Neural cell (in vitro differentiated cells): ENCODE measurements around the gene GLYATL3. TPM values are rescaled to one million over a fixed set of nuclear protein-coding genes. Genes with fewer than 3 reads are reported as not detected.

Experiments used
- H2AFZ ChIP-seq: fragments of 200-600, 300-800 bp; sonication (generic), shearing (Covaris generic); 2 replicates; pipeline ENCODE4 v1.6.0; 2014; ENCODE audit warnings: low read depth, mild to moderate bottlenecking, antibody characterized with exemption, low read length, moderate library complexity
- H3F3A ChIP-seq: fragments of 200-600 bp; shearing (Covaris generic); 2 replicates; pipeline ENCODE4 v1.6.1; 2016; ENCODE audit warnings: mild to moderate bottlenecking, moderate library complexity, mixed read lengths, antibody characterized with exemption, low read length; ENCODE audit not compliant: insufficient read depth, poor library complexity, severe bottlenecking
- H3K27ac ChIP-seq: fragments of 200-600, 300-800 bp; sonication (generic), shearing (Covaris generic); 2 replicates; pipeline ENCODE4 v1.5.1; 2014; ENCODE audit warnings: mild to moderate bottlenecking, low read length, moderate library complexity
- H3K27me3 ChIP-seq: fragments of 300-800, 200-600 bp; sonication (generic), shearing (Covaris generic); 2 replicates; pipeline ENCODE4 v1.6.0; 2014; ENCODE audit warnings: mild to moderate bottlenecking, low read depth, low read length, moderate library complexity; ENCODE audit not compliant: insufficient read depth
- H3K36me3 ChIP-seq: fragments of 300-800, 200-600 bp; sonication (generic), shearing (Covaris generic); 2 replicates; pipeline ENCODE4 v1.5.1; 2014; ENCODE audit warnings: mild to moderate bottlenecking, antibody characterized with exemption, low read length, moderate library complexity; ENCODE audit not compliant: insufficient read depth
- H3K4me2 ChIP-seq: fragments of 300-800, 200-600 bp; sonication (generic), shearing (Covaris generic); 2 replicates; pipeline ENCODE4 v1.6.0; 2014; ENCODE audit warnings: mild to moderate bottlenecking, low read length
- H3K4me3 ChIP-seq: fragments of 300-800, 200-600 bp; sonication (generic), shearing (Covaris generic); 2 replicates; pipeline ENCODE4 v1.5.1; 2014; ENCODE audit warnings: mild to moderate bottlenecking, low read length, moderate library complexity
- H3K79me2 ChIP-seq: fragments of 200-600 bp; shearing (Covaris generic); replicated peaks from 2 replicates; pipeline ENCODE4 v1.6.0; 2014; ENCODE audit warnings: mild to moderate bottlenecking, low read length, moderate library complexity; ENCODE audit not compliant: insufficient read depth
- H3K9ac ChIP-seq: fragments of 300-800, 200-600 bp; sonication (generic), shearing (Covaris generic); 2 replicates; pipeline ENCODE4 v1.6.1; 2016; ENCODE audit warnings: mild to moderate bottlenecking, low read length, mixed read lengths
- H3K9me2 ChIP-seq: fragments of 200-600 bp; shearing (Covaris generic); 2 replicates; pipeline ENCODE4 v1.6.1; 2016; ENCODE audit warnings: mild to moderate bottlenecking, low read length, mixed read lengths; ENCODE audit not compliant: insufficient read depth
- H3K9me3 ChIP-seq: fragments of 200-600, 300-800 bp; sonication (generic), shearing (Covaris generic); 2 replicates; pipeline ENCODE4 v1.6.1; 2016; ENCODE audit warnings: mild to moderate bottlenecking, mixed run types, low read length, moderate library complexity, mixed read lengths
- H4K20me1 ChIP-seq: fragments of 200-600 bp; shearing (Covaris generic); 2 replicates; pipeline ENCODE4 v1.6.1; 2016; ENCODE audit warnings: mild to moderate bottlenecking, mixed run types; ENCODE audit not compliant: insufficient read depth
- CTCF ChIP-seq: fragments of 450-650 bp; IDR thresholded peaks from 2 replicates; pipeline ENCODE4 v1.5.1; 2014; ENCODE audit warnings: antibody characterized with exemption, mild to moderate bottlenecking, moderate library complexity; ENCODE audit not compliant: poor library complexity, severe bottlenecking
- EP300 ChIP-seq: fragments of 450-650 bp; conservative IDR thresholded peaks from 2 replicates; pipeline ENCODE4 v1.6.1; 2014; ENCODE audit warnings: antibody characterized with exemption, mild to moderate bottlenecking, moderate library complexity; ENCODE audit not compliant: poor library complexity, severe bottlenecking
- EZH2 ChIP-seq: fragments of 200-600, 300-800 bp; shearing (Covaris generic), sonication (generic); IDR thresholded peaks from 2 replicates; pipeline ENCODE4 v1.6.1; 2014; ENCODE audit warnings: antibody characterized with exemption, low read length, borderline replicate concordance, mild to moderate bottlenecking; ENCODE audit not compliant: insufficient read depth, poor library complexity, severe bottlenecking
- MXI1 ChIP-seq: fragments of 450-650 bp; conservative IDR thresholded peaks from 2 replicates; pipeline ENCODE4 v1.6.1; 2014; ENCODE audit warnings: antibody characterized with exemption, mild to moderate bottlenecking; ENCODE audit not compliant: poor library complexity, severe bottlenecking
- POLR2AphosphoS5 ChIP-seq: IDR thresholded peaks from 2 replicates; pipeline ENCODE4 v1.6.1; 2012
- RAD21 ChIP-seq: fragments of 450-650 bp; conservative IDR thresholded peaks from 2 replicates; pipeline ENCODE4 v1.6.1; 2014; ENCODE audit warnings: antibody characterized with exemption, mild to moderate bottlenecking, moderate library complexity
- REST ChIP-seq: IDR thresholded peaks from 2 replicates; pipeline ENCODE4 v1.6.1; 2012; ENCODE audit warnings: borderline replicate concordance
- SMC3 ChIP-seq: fragments of 450-650 bp; conservative IDR thresholded peaks from 2 replicates; pipeline ENCODE4 v1.6.1; 2014; ENCODE audit warnings: antibody characterized with exemption, mild to moderate bottlenecking, moderate library complexity; ENCODE audit not compliant: poor library complexity
- TAF1 ChIP-seq: IDR thresholded peaks from 2 replicates; pipeline ENCODE4 v1.6.1; 2012; ENCODE audit warnings: low read depth
- polyA plus RNA-seq: library from polyadenylated mRNA; depleted of rRNA; stranded (reverse); fragments of >200 nt; gene quantifications from 2 replicates; pipeline ENCODE4 v1.2.3, GENCODE V29; 2014

Gene GLYATL3
- polyA plus RNA-seq, 1 donor from 2014 or later: not detected

GRCh38 chr6:49516147-49516505 is 16.4 kb downstream of the GLYATL3 start:
- no peaks in the 10 kb centered on the region for H3K36me3 ChIP-seq
- no peak overlapping the region for H3K4me3 ChIP-seq
- no peaks in the 10 kb centered on the region for H3F3A ChIP-seq
- no peaks in the 10 kb centered on the region for H3K27me3 ChIP-seq
- H2AFZ ChIP-seq: no peak overlapping the region
- H3K4me2 ChIP-seq: no peak overlapping the region
- TF ChIP-seq SMC3: no peak
- no peak for TF ChIP-seq EZH2
- no peak for TF ChIP-seq POLR2AphosphoS5
- no peak for TF ChIP-seq EP300
- TF ChIP-seq CTCF: no peak
- H3K9me3 ChIP-seq: no peaks in the 10 kb centered on the region
- no peak overlapping the region for H3K27ac ChIP-seq
- no peaks in the 10 kb centered on the region for H4K20me1 ChIP-seq
- no peak overlapping the region for H3K9ac ChIP-seq
- H3K79me2 ChIP-seq: no peaks in the 10 kb centered on the region
- H3K9me2 ChIP-seq: no peaks in the 10 kb centered on the region

DNA sequence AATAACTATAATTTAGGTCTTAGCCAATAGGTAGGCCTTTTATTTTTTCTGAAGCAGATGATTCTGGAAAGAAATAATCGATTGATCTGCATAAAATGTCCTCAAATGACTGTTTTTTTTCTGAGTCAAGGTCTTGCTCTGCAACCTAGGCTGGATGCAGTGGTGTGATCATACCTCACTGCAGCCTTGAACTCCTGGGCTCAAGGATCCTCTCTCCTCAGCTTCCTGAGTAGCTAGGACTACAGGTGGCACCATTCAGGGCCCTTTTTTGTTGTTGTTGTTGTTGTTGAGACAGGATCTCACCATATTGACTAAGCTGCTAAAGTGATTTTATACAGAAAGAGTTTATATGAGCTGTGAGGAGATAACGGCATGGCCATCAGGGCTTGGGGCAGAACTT is 18.2 kb downstream of the GLYATL3 start:
- Histone ChIP-seq H3K79me2 (no peaks in the 10 kb centered on the region), H3K9me3 (no peaks in the 10 kb centered on the region), H3K27me3 (no peaks in the 10 kb centered on the region), H3K4me3 (no peak overlapping the region), H3K4me2 (no peak overlapping the region), H4K20me1 (no peaks in the 10 kb centered on the region), H3F3A (no peaks in the 10 kb centered on the region), H3K27ac (no peak overlapping the region), H3K9ac (no peak overlapping the region), H2AFZ (no peak overlapping the region), H3K36me3 (no peaks in the 10 kb centered on the region), H3K9me2 (no peaks in the 10 kb centered on the region)
- TF ChIP-seq POLR2AphosphoS5 (no peak), SMC3 (no peak), MXI1 (no peak), EP300 (no peak), TAF1 (no peak), RAD21 (no peak), CTCF (no peak), EZH2 (no peak), REST (no peak)
